ENCODE measurements around the gene LCE1F.

Gene LCE1F

GRCh38 chr1:152758636-152759035 is 16.3 kb upstream of the LCE1F start:
- no peaks in the 10 kb centered on the region for H4K20me1 ChIP-seq (ENCODE audit: insufficient read depth, low read length)
- H3K9me2 ChIP-seq (replicated peaks; ENCODE audit: insufficient read depth, low read length) = no peaks in the 10 kb centered on the region
- H3K9me3 ChIP-seq (replicated peaks; ENCODE audit: insufficient read depth, low read length) = no peaks in the 10 kb centered on the region
- TF ChIP-seq CTCF (IDR thresholded peaks at IDR 0.05; ENCODE audit: low read length) (no peak), EZH2 (optimal IDR thresholded peaks at IDR 0.05; ENCODE audit: low read depth, low read length) (no peak), EZH2phosphoT487 (IDR thresholded peaks at IDR 0.05; ENCODE audit: low read length) (no peak)
- H3K36me3 ChIP-seq (replicated peaks; ENCODE audit: insufficient read depth, low read length) = no peaks in the 10 kb centered on the region
- no peaks in the 10 kb centered on the region for H3F3A ChIP-seq (ENCODE audit: insufficient read depth, low read length)
- no peaks in the 10 kb centered on the region for H3K27me3 ChIP-seq (replicated peaks; ENCODE audit: insufficient read depth, low read length)
- no peak overlapping the region for H3K4me2 ChIP-seq (ENCODE audit: low read depth, low read length)
- H3K27ac ChIP-seq (ENCODE audit: low read length) = no peak overlapping the region
- no peak overlapping the region for H3K4me3 ChIP-seq (ENCODE audit: low read length)
- no peak overlapping the region for H3K9ac ChIP-seq (ENCODE audit: low read length)
- H3K79me2 ChIP-seq (ENCODE audit: low read length) = no peaks in the 10 kb centered on the region
- no peaks in the 10 kb centered on the region for H3K4me1 ChIP-seq (ENCODE audit: low read length)
- H2AFZ ChIP-seq (ENCODE audit: low read length) = no peak overlapping the region
- DNase-seq = no peak

GRCh38 chr1:152759453-152760173 is 15.3 kb upstream of the LCE1F start:
- no peak for DNase-seq
- Histone ChIP-seq H3K4me2 (ENCODE audit: low read depth, low read length) (no peak overlapping the region), H3K9me3 (replicated peaks; ENCODE audit: insufficient read depth, low read length) (no peaks in the 10 kb centered on the region)

GRCh38 chr1:152760551-152761190 is 14.3 kb upstream of the LCE1F start:
- no peaks in the 10 kb centered on the region for H3K9me2 ChIP-seq (replicated peaks; ENCODE audit: insufficient read depth, low read length)
- H2AFZ ChIP-seq (ENCODE audit: low read length) = no peak overlapping the region
- H3K27ac ChIP-seq (ENCODE audit: low read length) = no peak overlapping the region
- no peaks in the 10 kb centered on the region for H3K36me3 ChIP-seq (replicated peaks; ENCODE audit: insufficient read depth, low read length)
- no peaks in the 10 kb centered on the region for H3K27me3 ChIP-seq (replicated peaks; ENCODE audit: insufficient read depth, low read length)
- TF ChIP-seq CTCF (IDR thresholded peaks at IDR 0.05; ENCODE audit: low read length) (no peak), EZH2phosphoT487 (IDR thresholded peaks at IDR 0.05; ENCODE audit: low read length) (no peak), EZH2 (optimal IDR thresholded peaks at IDR 0.05; ENCODE audit: low read depth, low read length) (no peak)
- DNase-seq = no peak
- H3K4me2 ChIP-seq (ENCODE audit: low read depth, low read length) = no peak overlapping the region
- no peaks in the 10 kb centered on the region for H3F3A ChIP-seq (ENCODE audit: insufficient read depth, low read length)
- H3K4me1 ChIP-seq (ENCODE audit: low read length) = no peaks in the 10 kb centered on the region
- no peak overlapping the region for H3K9ac ChIP-seq (ENCODE audit: low read length)
- H3K79me2 ChIP-seq (ENCODE audit: low read length) = no peaks in the 10 kb centered on the region
- no peaks in the 10 kb centered on the region for H3K9me3 ChIP-seq (replicated peaks; ENCODE audit: insufficient read depth, low read length)
- H4K20me1 ChIP-seq (ENCODE audit: insufficient read depth, low read length) = no peaks in the 10 kb centered on the region
- H3K4me3 ChIP-seq (ENCODE audit: low read length) = no peak overlapping the region

More at GRCh38 chr1:152759453-152760173, 15.3 kb upstream of the LCE1F start:
- H4K20me1 ChIP-seq (ENCODE audit: insufficient read depth, low read length) = no peaks in the 10 kb centered on the region
- no peak overlapping the region for H2AFZ ChIP-seq (ENCODE audit: low read length)
- H3K36me3 ChIP-seq (replicated peaks; ENCODE audit: insufficient read depth, low read length) = no peaks in the 10 kb centered on the region
- H3K9me2 ChIP-seq (replicated peaks; ENCODE audit: insufficient read depth, low read length) = no peaks in the 10 kb centered on the region
- H3F3A ChIP-seq (ENCODE audit: insufficient read depth, low read length) = no peaks in the 10 kb centered on the region
- no peak overlapping the region for H3K27ac ChIP-seq (ENCODE audit: low read length)
- no peak overlapping the region for H3K9ac ChIP-seq (ENCODE audit: low read length)
- TF ChIP-seq EZH2 (optimal IDR thresholded peaks at IDR 0.05; ENCODE audit: low read depth, low read length) (no peak), CTCF (IDR thresholded peaks at IDR 0.05; ENCODE audit: low read length) (no peak), EZH2phosphoT487 (IDR thresholded peaks at IDR 0.05; ENCODE audit: low read length) (no peak)
- no peaks in the 10 kb centered on the region for H3K4me1 ChIP-seq (ENCODE audit: low read length)
- no peaks in the 10 kb centered on the region for H3K79me2 ChIP-seq (ENCODE audit: low read length)
- H3K4me3 ChIP-seq (ENCODE audit: low read length) = no peak overlapping the region
- H3K27me3 ChIP-seq (replicated peaks; ENCODE audit: insufficient read depth, low read length) = no peaks in the 10 kb centered on the region
